Right cardiac atrium (tissue), 5 donors: Measurements from ENCODE around the gene FRAT1. TPM values are rescaled to one million over a fixed set of nuclear protein-coding genes. Genes with fewer than 3 reads are reported as not detected.

Experiments
- ATAC-seq, 2 donors: fragments of 200-7000 bp; cut with Tn5 transposase; one replicate each; pipeline versions ENCODE4 v1.8.0 to v1.9.1; 2020; ENCODE audit warnings: moderate library complexity in 2 of 2, mild to moderate bottlenecking in 1 of 2
- DNase-seq, 3 donors: peaks; one replicate each; pipeline ENCODE4 v3.0.0-alpha.2; 2020
- H3K27ac ChIP-seq: one replicate; pipeline ENCODE4 v1.5.1; 2013; ENCODE audit warnings: mild to moderate bottlenecking, low read length, control low read depth, moderate library complexity
- H3K27me3 ChIP-seq: one replicate; pipeline ENCODE4 v1.6.1; 2013; ENCODE audit not compliant: control insufficient read depth, insufficient read depth
- H3K4me1 ChIP-seq: one replicate; pipeline ENCODE4 v1.6.1; 2013; ENCODE audit warnings: low read length; ENCODE audit not compliant: control insufficient read depth, insufficient read depth
- H3K4me3 ChIP-seq: one replicate; pipeline ENCODE4 v1.5.1; 2013; ENCODE audit warnings: low read length, control low read depth
- H3K9me3 ChIP-seq: one replicate; pipeline ENCODE4 v1.6.1; 2013; ENCODE audit warnings: low read length; ENCODE audit not compliant: control insufficient read depth
- WGBS: extraction: QIAGEN DNeasy Blood & Tissue Kit; methylation state at CpG from one replicate; pipeline ENCODE4 v1.1.7; 2013; 5-methylcytosine and 5-hydroxymethylcytosine counted together
- intact Hi-C, 4 donors: fragments of 100-400 bp; cut with DNase I; formaldehyde crosslinking; loops; one replicate each; pipeline versions ENCODE4 v1.11.0 to v1.14.0; 2022 to 2023
- polyA plus RNA-seq: library from polyadenylated mRNA; stranded (reverse); fragments of 200-250 nt; gene quantifications from one replicate; pipeline ENCODE4 v1.2.3, GENCODE V29; 2013
- total RNA-seq, 4 donors: library from RNA; stranded (reverse); fragmentation: NEBNext Ultra II Directional; extraction: Animal tissue kit (Norgen Biotek cat#: 25700); gene quantifications; one replicate each; pipeline ENCODE4 v1.2.1, GENCODE V29; 2021
- donor health status: healthy with polysubstance abuse.
- donor health status: DM: no; HTN: yes; CAD: no.
- donor health status: DM: no; HTN: no; CAD: no.
- donor health status: DM: no; HTN: yes; CAD: no; lungs with severe emphysema.
- donor health status: DM: yes; HTN: yes; CAD: no.

FRAT1 gene
- total and polyA plus RNA-seq, 5 donors: 1.6 to 6.6 (median 6.1) TPM

GRCh38 chr10:97356318-97356914 lies 37.3 kb downstream of the FRAT1 start:
- Histone ChIP-seq H3K9me3 (no peaks in the 10 kb centered on the region), H3K4me1 (no peaks in the 10 kb centered on the region), H3K4me3 (no peak overlapping the region), H3K27ac (no peak overlapping the region), H3K27me3 (no peaks in the 10 kb centered on the region)
- intact Hi-C loops: loop anchor here in 2 of 4 donors (10.0 kb wide), 2 partner anchors 72 to 82 kb away; no protein-coding TSS in a partner anchor
- DNase-seq: no peak
- ATAC-seq: no peak
- 77% methylated on average over 6 of the region's 6 CpGs for WGBS

GRCh38 chr10:97356918-97357317 lies 37.8 kb downstream of the FRAT1 start:
- H3K4me1 ChIP-seq: no peaks in the 10 kb centered on the region
- no peak overlapping the region for H3K27ac ChIP-seq
- intact Hi-C loops: loop anchor here in 2 of 4 donors (10.0 kb wide), 2 partner anchors 72 to 82 kb away; no protein-coding TSS in a partner anchor
- ATAC-seq (no peak), DNase-seq (no peak)
- 80% methylated on average over 7 of the region's 7 CpGs for WGBS
- H3K4me3 ChIP-seq: no peak overlapping the region
- H3K9me3 ChIP-seq: no peaks in the 10 kb centered on the region
- H3K27me3 ChIP-seq: no peaks in the 10 kb centered on the region

- no peak for DNase-seq
- Histone ChIP-seq H3K27ac (no peak overlapping the region), H3K9me3 (no peaks in the 10 kb centered on the region), H3K4me1 (no peaks in the 10 kb centered on the region), H3K27me3 (no peaks in the 10 kb centered on the region), H3K4me3 (no peak overlapping the region)
- intact Hi-C loops: loop anchor here in 2 of 4 donors (10.0 kb wide), 2 partner anchors 74 to 84 kb away; no protein-coding TSS in a partner anchor
- ATAC-seq: no peak
- WGBS: 96% methylated on average over 4 of the region's 4 CpGs
Measured at GRCh38 chr10:97358349-97358748, 39.3 kb downstream of the FRAT1 start.

GRCh38 chr10:97358781-97359180 lies 39.7 kb downstream of the FRAT1 start:
- H3K27ac ChIP-seq: no peak overlapping the region
- no peaks in the 10 kb centered on the region for H3K27me3 ChIP-seq
- no peak for ATAC-seq
- intact Hi-C loops: loop anchor here in 2 of 4 donors (10.0 kb wide), 2 partner anchors 74 to 84 kb away; no protein-coding TSS in a partner anchor
- 79% methylated on average over 3 of the region's 3 CpGs for WGBS
- no peak for DNase-seq
- H3K4me3 ChIP-seq: no peak overlapping the region
- H3K9me3 ChIP-seq: no peaks in the 10 kb centered on the region
- H3K4me1 ChIP-seq: no peaks in the 10 kb centered on the region

- ATAC-seq: no peak
- H3K27me3 ChIP-seq: no peaks in the 10 kb centered on the region
- intact Hi-C loops: no loop called here
Measured at GRCh38 chr10:97360705-97361536, 41.9 kb downstream of the FRAT1 start.

GRCh38 chr10:97361537-97361901 lies 42.4 kb downstream of the FRAT1 start:
- intact Hi-C loops: no loop called here
- H3K9me3 ChIP-seq: no peaks in the 10 kb centered on the region
- no peaks in the 10 kb centered on the region for H3K4me1 ChIP-seq
- no peaks in the 10 kb centered on the region for H3K27me3 ChIP-seq
- ATAC-seq (no peak), DNase-seq (peak in 1 of 3 donors; percentile 66)
- WGBS: 66% methylated on average over 11 of the region's 11 CpGs
- H3K4me3 ChIP-seq: no peak overlapping the region
- H3K27ac ChIP-seq: no peak overlapping the region

More at GRCh38 chr10:97360705-97361536, 41.9 kb downstream of the FRAT1 start:
- no peak for DNase-seq
- H3K4me3 ChIP-seq: no peak overlapping the region
- no peaks in the 10 kb centered on the region for H3K9me3 ChIP-seq
- no peaks in the 10 kb centered on the region for H3K4me1 ChIP-seq
- WGBS: 85% methylated on average over 11 of the region's 11 CpGs
- no peak overlapping the region for H3K27ac ChIP-seq

- no peak overlapping the region for H3K4me3 ChIP-seq
- ATAC-seq (no peak), DNase-seq (no peak)
- no peaks in the 10 kb centered on the region for H3K9me3 ChIP-seq
- no peaks in the 10 kb centered on the region for H3K4me1 ChIP-seq
- H3K27ac ChIP-seq: no peak overlapping the region
- no peaks in the 10 kb centered on the region for H3K27me3 ChIP-seq
- intact Hi-C loops: no loop called here
- 84% methylated on average over 11 of the region's 11 CpGs for WGBS
Measured at GRCh38 chr10:97362310-97363033, 43.4 kb downstream of the FRAT1 start.

- no peaks in the 10 kb centered on the region for H3K27me3 ChIP-seq
- no peaks in the 10 kb centered on the region for H3K4me1 ChIP-seq
- intact Hi-C loops: no loop called here
- WGBS: 93% methylated on average over 4 of the region's 4 CpGs
- H3K27ac ChIP-seq: no peak overlapping the region
- DNase-seq (no peak), ATAC-seq (no peak)
- H3K9me3 ChIP-seq: no peaks in the 10 kb centered on the region
- H3K4me3 ChIP-seq: no peak overlapping the region
Measured at GRCh38 chr10:97363071-97363470, 44.0 kb downstream of the FRAT1 start.

- 77% methylated on average over 19 of the region's 19 CpGs for WGBS
- intact Hi-C loops: no loop called here
- DNase-seq: no peak
- H3K27me3 ChIP-seq: no peaks in the 10 kb centered on the region
- H3K27ac ChIP-seq: no peak overlapping the region
- H3K4me1 ChIP-seq: no peaks in the 10 kb centered on the region
- ATAC-seq: peak; percentile 6 to 26
- H3K4me3 ChIP-seq: no peak overlapping the region
- no peaks in the 10 kb centered on the region for H3K9me3 ChIP-seq
Measured at GRCh38 chr10:97365761-97366351, 46.8 kb downstream of the FRAT1 start.

GRCh38 chr10:97366572-97366971 lies 47.5 kb downstream of the FRAT1 start:
- Histone ChIP-seq H3K27me3 (no peaks in the 10 kb centered on the region), H3K4me1 (no peaks in the 10 kb centered on the region), H3K4me3 (no peak overlapping the region), H3K27ac (no peak overlapping the region), H3K9me3 (no peaks in the 10 kb centered on the region)
- ATAC-seq (no peak), DNase-seq (no peak)
- WGBS: 90% methylated on average over 11 of the region's 11 CpGs
- intact Hi-C loops: no loop called here
